H9 (cell line): ENCODE measurements around the gene MAP1B. TPM values are rescaled to one million over a fixed set of nuclear protein-coding genes. Genes with fewer than 3 reads are reported as not detected.

Source experiments
- DNase-seq: peaks from one replicate; pipeline ENCODE4 v3.0.0-alpha.2; 2017
- H2AFZ ChIP-seq: one replicate; pipeline ENCODE4 v1.6.1; 2013; ENCODE audit warnings: mild to moderate bottlenecking, low read length, control low read depth, moderate library complexity
- H2AK5ac ChIP-seq: 2 replicates; pipeline ENCODE4 v1.6.1; 2013; ENCODE audit warnings: low read length, control low read depth, mixed read lengths; ENCODE audit not compliant: insufficient read length
- H2BK120ac ChIP-seq: one replicate; pipeline ENCODE4 v1.6.1; 2013; ENCODE audit warnings: low read depth, mild to moderate bottlenecking, low read length, control low read depth, inconsistent platforms; ENCODE audit not compliant: poor library complexity, severe bottlenecking
- H2BK12ac ChIP-seq: 2 replicates; pipeline ENCODE4 v1.6.1; 2013; ENCODE audit warnings: low read length, control low read depth, mixed read lengths, low read depth; ENCODE audit not compliant: insufficient read length
- H2BK15ac ChIP-seq: 2 replicates; pipeline ENCODE4 v1.6.1; 2013; ENCODE audit warnings: low read depth, low read length, control low read depth
- H2BK20ac ChIP-seq: one replicate; pipeline ENCODE4 v1.6.1; 2013; ENCODE audit warnings: low read depth, mild to moderate bottlenecking, low read length, control low read depth, inconsistent platforms; ENCODE audit not compliant: poor library complexity, severe bottlenecking
- H2BK5ac ChIP-seq: 2 replicates; pipeline ENCODE4 v1.6.1; 2013; ENCODE audit warnings: low read length, control low read depth, mixed read lengths; ENCODE audit not compliant: insufficient read length
- H3K14ac ChIP-seq: 2 replicates; pipeline ENCODE4 v1.6.1; 2013; ENCODE audit warnings: low read length, control low read depth; ENCODE audit not compliant: insufficient read depth
- H3K18ac ChIP-seq: 2 replicates; pipeline ENCODE4 v1.6.1; 2013; ENCODE audit warnings: low read depth, mild to moderate bottlenecking, mixed read lengths, low read length, control low read depth; ENCODE audit not compliant: insufficient read length
- H3K23ac ChIP-seq: 2 replicates; pipeline ENCODE4 v1.6.1; 2013; ENCODE audit warnings: low read length, control low read depth, mixed read lengths, low read depth; ENCODE audit not compliant: insufficient read length
- H3K23me2 ChIP-seq: 2 replicates; pipeline ENCODE4 v1.6.1; 2013; ENCODE audit warnings: low read depth, mild to moderate bottlenecking, mixed read lengths, low read length, control low read depth; ENCODE audit not compliant: insufficient read length, poor library complexity, severe bottlenecking
- H3K27ac ChIP-seq: 2 replicates; pipeline ENCODE4 v1.5.1; 2013; ENCODE audit warnings: low read length, control low read depth, mixed read lengths, low read depth; ENCODE audit not compliant: insufficient read length
- H3K27me3 ChIP-seq: 2 replicates; pipeline ENCODE4 v1.6.1; 2013; ENCODE audit warnings: low read length, control low read depth, inconsistent platforms; ENCODE audit not compliant: insufficient read depth
- H3K4ac ChIP-seq: 2 replicates; pipeline ENCODE4 v1.6.1; 2013; ENCODE audit warnings: low read depth, mild to moderate bottlenecking, control low read depth, inconsistent platforms, low read length, moderate library complexity
- H3K4me1 ChIP-seq: 2 replicates; pipeline ENCODE4 v1.6.1; 2013; ENCODE audit warnings: low read length, control low read depth, inconsistent platforms; ENCODE audit not compliant: insufficient read depth
- H3K4me2 ChIP-seq: 2 replicates; pipeline ENCODE4 v1.6.1; 2013; ENCODE audit warnings: low read length, control low read depth, mixed read lengths; ENCODE audit not compliant: insufficient read length, insufficient read depth
- H3K56ac ChIP-seq: 2 replicates; pipeline ENCODE4 v1.6.1; 2013; ENCODE audit warnings: low read depth, mild to moderate bottlenecking, mixed read lengths, low read length, control low read depth; ENCODE audit not compliant: insufficient read length
- H3K79me1 ChIP-seq: 2 replicates; pipeline ENCODE4 v1.6.1; 2013; ENCODE audit warnings: low read depth, mild to moderate bottlenecking, moderate library complexity, low read length, control low read depth, inconsistent platforms; ENCODE audit not compliant: insufficient read depth, poor library complexity, severe bottlenecking
- H3K79me2 ChIP-seq: 2 replicates; pipeline ENCODE4 v1.6.1; 2013; ENCODE audit warnings: low read length, control low read depth, inconsistent platforms; ENCODE audit not compliant: insufficient read depth
- H3K9ac ChIP-seq: 2 replicates; pipeline ENCODE4 v1.6.1; 2013; ENCODE audit warnings: low read length, control low read depth, mixed read lengths; ENCODE audit not compliant: insufficient read length; ENCODE audit errors: extremely low read depth
- H3K9me3 ChIP-seq: one replicate; pipeline ENCODE4 v1.6.1; 2013; ENCODE audit warnings: low read depth, low read length, inconsistent platforms; ENCODE audit not compliant: control insufficient read depth
- H3T11ph ChIP-seq: one replicate; pipeline ENCODE4 v1.6.1; 2013; ENCODE audit warnings: mild to moderate bottlenecking, low read length, control low read depth, inconsistent platforms
- H4K20me1 ChIP-seq: one replicate; pipeline ENCODE4 v1.6.1; 2013; ENCODE audit not compliant: control insufficient read depth, insufficient read length, insufficient read depth
- H4K5ac ChIP-seq: 2 replicates; pipeline ENCODE4 v1.6.1; 2013; ENCODE audit warnings: low read depth, mild to moderate bottlenecking, mixed read lengths, low read length, control low read depth; ENCODE audit not compliant: insufficient read length
- H4K8ac ChIP-seq: replicated peaks from 2 replicates; pipeline ENCODE4 v1.6.1; 2013; ENCODE audit warnings: low read length, control low read depth, mixed read lengths, low read depth; ENCODE audit not compliant: insufficient read length
- H4K91ac ChIP-seq: 2 replicates; pipeline ENCODE4 v1.6.1; 2013; ENCODE audit warnings: low read depth, mild to moderate bottlenecking, moderate library complexity, mixed read lengths, low read length, control low read depth; ENCODE audit not compliant: insufficient read length
- H3K27ac Mint-ChIP-seq, 3 experiments: 2 replicates in 2 of 3; 3 replicates in 1 of 3; pipeline ENCODE4 v1.8.0; 2020 to 2021; ENCODE audit warnings: mixed read lengths in 3 of 3, mild to moderate bottlenecking in 1 of 3, moderate library complexity in 1 of 3
- H3K27me3 Mint-ChIP-seq: 2 replicates; pipeline ENCODE4 v1.8.0; 2021; ENCODE audit warnings: low read depth, mild to moderate bottlenecking, moderate library complexity, mixed read lengths
- H3K36me3 Mint-ChIP-seq, 3 experiments: 2 replicates in 2 of 3; 3 replicates in 1 of 3; pipeline ENCODE4 v1.8.0; 2020 to 2021; ENCODE audit warnings: low read depth in 3 of 3, mixed read lengths in 3 of 3; ENCODE audit not compliant: insufficient read depth in 1 of 3
- H3K4me1 Mint-ChIP-seq, 2 experiments: 2 replicates each; pipeline ENCODE4 v1.8.0; 2020; ENCODE audit warnings: mixed read lengths in 2 of 2
- H3K4me3 Mint-ChIP-seq, 2 experiments: 2 replicates in 1 of 2; 3 replicates in 1 of 2; pipeline ENCODE4 v1.8.0; 2020 to 2021; ENCODE audit warnings: mild to moderate bottlenecking in 2 of 2, mixed read lengths in 2 of 2, moderate library complexity in 1 of 2
- H3K9me3 Mint-ChIP-seq, 2 experiments: 2 replicates in 1 of 2; 3 replicates in 1 of 2; pipeline ENCODE4 v1.8.0; 2020; ENCODE audit warnings: mild to moderate bottlenecking in 2 of 2, mixed read lengths in 2 of 2, moderate library complexity in 1 of 2
- CTCF ChIP-seq: fragments of 200-600 bp; sonication (generic); conservative IDR thresholded peaks from 3 replicates; pipeline ENCODE4 v1.8.0; 2021; ENCODE audit warnings: antibody characterized with exemption, mild to moderate bottlenecking
- WGBS: extraction: QIAGEN DNeasy Blood & Tissue Kit; methylation state at CpG from one replicate; pipeline ENCODE4 v1.1.7; 2013; ENCODE audit warnings: missing lambda C conversion rate, low lambda C conversion rate, mixed read lengths; ENCODE audit not compliant: insufficient read length; ENCODE audit errors: extremely low coverage; 5-methylcytosine and 5-hydroxymethylcytosine counted together
- total RNA-seq: library from RNA; stranded (reverse); gene quantifications from 2 replicates; pipeline ENCODE4 v1.2.1, GENCODE V29; 2021

The MAP1B gene
- total RNA-seq, 1 experiment from 2014 or later: 67.5 TPM

GRCh38 chr5:72189146-72189545 is 81.9 kb downstream of the MAP1B start:
- Histone ChIP-seq H2BK15ac (no peak overlapping the region), H2AK5ac (no peak overlapping the region), H3K56ac (no peak overlapping the region), H3K9me3 (no peaks in the 10 kb centered on the region), H2BK120ac (no peak overlapping the region), H3K14ac (no peak overlapping the region), H2BK5ac (no peak overlapping the region), H3K27me3 (no peaks in the 10 kb centered on the region), H3K23me2 (no peaks in the 10 kb centered on the region), H3K4me2 (no peak overlapping the region), H4K8ac (no peak overlapping the region), H3K23ac (no peak overlapping the region), H2AFZ (no peak overlapping the region), H3K4me1 (0 out of 2 replicates have a peak, but pooled peaks cover 2% of the 10 kb centered on the region), H2BK12ac (no peak overlapping the region), H3K9ac (no peak overlapping the region), H3K18ac (no peak overlapping the region), H4K91ac (no peak overlapping the region), H3K27ac (no peak overlapping the region), H2BK20ac (no peak overlapping the region), H4K20me1 (no peaks in the 10 kb centered on the region), H4K5ac (no peak overlapping the region), H3K4ac (no peak overlapping the region), H3K79me2 (peaks cover 2% of the 10 kb centered on the region; the same call in 1 of the 2 replicates), H3T11ph (no peak overlapping the region), H3K79me1 (no peaks in the 10 kb centered on the region)
- Mint-ChIP-seq H3K27me3 (no peaks in the 10 kb centered on the region), H3K4me1 (no peaks in the 10 kb centered on the region; a peak in 2 of 4 replicates), H3K27ac (no peak overlapping the region; a peak in 1 of 7 replicates), H3K36me3 (peaks cover 38 to 63% (median 60%) of the 10 kb centered on the region in 3 experiments), H3K4me3 (no peak overlapping the region), H3K9me3 (no peaks in the 10 kb centered on the region)
- no peak for TF ChIP-seq CTCF
- WGBS: no CpG with 5 or more reads among the region's 2 CpGs
- no peak for DNase-seq
